ENCODE data around the gene ZBTB43. TPM values are rescaled to one million over a fixed set of nuclear protein-coding genes. Genes with fewer than 3 reads are reported as not detected.
"Not testable (repeated sequence)": the region's sequence is repeated elsewhere in the genome, so short reads cannot be mapped to it uniquely, and the experiment has no call there.

The ZBTB43 gene, protein sequence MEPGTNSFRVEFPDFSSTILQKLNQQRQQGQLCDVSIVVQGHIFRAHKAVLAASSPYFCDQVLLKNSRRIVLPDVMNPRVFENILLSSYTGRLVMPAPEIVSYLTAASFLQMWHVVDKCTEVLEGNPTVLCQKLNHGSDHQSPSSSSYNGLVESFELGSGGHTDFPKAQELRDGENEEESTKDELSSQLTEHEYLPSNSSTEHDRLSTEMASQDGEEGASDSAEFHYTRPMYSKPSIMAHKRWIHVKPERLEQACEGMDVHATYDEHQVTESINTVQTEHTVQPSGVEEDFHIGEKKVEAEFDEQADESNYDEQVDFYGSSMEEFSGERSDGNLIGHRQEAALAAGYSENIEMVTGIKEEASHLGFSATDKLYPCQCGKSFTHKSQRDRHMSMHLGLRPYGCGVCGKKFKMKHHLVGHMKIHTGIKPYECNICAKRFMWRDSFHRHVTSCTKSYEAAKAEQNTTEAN
- 7.7 and 8.2 TPM in 2 replicates for total RNA-seq

- peak; percentile 98 for DNase-seq
Measured at GRCh38 chr9:126804696-126805553, at the start of gene ZBTB43. Gene ZBTB43, plus strand, starts transcription at chr9:126805040. Its CDS starts 27,470 bp downstream, at chr9:126832510.

DNA sequence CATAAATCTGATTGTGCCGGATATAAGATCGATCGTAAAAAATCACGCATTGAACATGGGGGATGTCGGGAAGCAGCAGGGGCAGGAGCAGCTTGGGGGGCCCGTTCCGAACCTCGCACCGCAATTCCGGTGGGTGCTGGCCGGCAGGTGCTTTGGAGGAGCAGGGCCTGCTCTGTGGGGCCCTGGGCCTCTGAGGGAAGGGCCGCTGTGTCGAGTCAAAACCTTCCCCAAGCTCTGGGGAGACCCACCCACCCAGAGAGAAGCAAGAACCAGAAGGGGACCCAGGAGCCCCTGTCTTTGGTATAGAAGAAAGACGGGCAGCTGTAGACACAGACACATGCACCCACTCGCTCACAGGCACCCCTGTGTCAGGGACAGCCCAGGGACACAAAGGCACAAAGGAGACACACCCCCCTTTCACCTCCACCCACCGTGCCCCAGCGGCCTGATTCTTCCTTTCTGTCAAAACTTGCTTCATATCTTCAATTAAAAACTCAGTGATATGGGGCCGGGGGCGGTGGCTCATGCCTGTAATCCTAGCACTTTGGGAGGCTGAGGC lies 49.4 kb upstream of the ZBTB43 start:
- no peak for DNase-seq

GRCh38 chr9:126756238-126756637 lies 48.6 kb upstream of the ZBTB43 start:
- no peak for DNase-seq

DNA sequence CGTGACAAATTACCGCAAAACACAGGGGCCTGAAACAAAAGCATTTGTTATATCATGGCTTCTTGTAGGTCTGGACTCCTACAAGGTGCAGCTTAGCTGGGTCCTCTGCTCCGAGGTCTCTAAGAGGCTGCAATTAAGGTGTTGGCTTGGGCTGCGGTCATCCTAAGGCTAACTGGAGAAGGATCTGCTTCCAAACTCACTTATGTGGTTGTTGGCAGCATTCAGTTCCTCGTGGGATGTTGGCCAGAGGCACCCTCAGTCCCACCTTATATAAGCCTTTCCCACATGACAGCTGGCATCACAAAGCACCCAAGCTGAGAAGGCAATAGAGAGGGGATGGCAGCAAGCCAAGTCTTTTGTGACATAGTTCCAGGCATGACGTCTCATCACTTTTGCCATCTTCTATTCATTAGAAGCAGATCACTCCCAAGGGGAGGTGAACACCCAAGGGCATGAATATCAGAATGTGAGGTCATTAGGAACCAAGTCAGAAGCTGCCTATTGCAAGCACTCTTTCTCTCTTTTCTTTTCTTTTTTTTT lies 47.9 kb upstream of the ZBTB43 start:
- DNase-seq, result no peak

- DNase-seq, result no peak
Measured at GRCh38 chr9:126758916-126759585, 45.8 kb upstream of the ZBTB43 start.

DNA sequence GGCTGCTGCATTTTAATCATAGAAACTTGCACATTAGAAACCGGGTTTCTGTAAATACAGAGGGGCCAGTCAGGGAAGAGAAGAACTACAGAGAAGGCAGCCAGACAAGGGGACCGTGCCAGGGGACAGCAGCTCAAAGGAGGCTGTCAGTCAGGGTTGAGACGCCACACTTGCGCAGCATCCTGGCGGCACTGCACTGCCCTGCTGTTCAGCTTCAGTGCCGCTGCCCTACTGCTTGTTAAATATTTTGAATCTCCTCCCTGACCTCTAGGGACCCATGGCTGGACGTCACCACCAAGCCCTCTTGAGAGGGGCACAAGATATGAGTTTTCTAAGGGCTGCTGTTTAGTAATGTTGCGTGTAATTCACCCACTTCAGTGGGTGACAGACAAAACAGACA lies 43.6 kb upstream of the ZBTB43 start:
- no peak for DNase-seq

DNA sequence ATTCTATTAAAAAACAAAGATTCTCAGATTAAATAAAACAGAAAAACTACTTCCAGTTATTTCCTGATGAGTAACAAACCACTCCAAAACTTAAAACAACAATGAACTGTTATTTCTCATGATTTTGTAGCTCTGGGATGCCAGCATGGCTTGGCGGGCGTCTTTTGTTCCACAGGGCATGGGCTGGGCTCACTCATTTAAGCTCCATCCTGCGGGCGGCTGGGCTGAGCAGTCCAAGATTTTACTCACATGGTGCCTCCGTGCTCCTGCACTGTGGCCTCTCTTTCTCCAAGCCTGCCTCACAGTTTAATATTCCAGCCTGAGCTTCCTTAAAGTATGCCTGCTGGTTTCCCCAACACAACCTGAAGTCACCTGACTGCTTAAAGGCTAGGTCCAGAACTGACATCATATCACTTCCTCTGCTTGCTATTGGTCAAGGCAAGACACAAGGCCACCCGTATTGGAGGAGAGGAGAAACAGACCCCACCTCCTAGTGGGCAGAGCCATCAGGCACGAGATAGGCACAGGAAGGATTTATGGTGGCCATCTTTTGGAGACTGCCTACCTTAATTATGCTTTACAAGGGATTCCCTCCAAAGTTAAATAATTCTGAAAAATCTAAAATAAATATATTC lies 41.6 kb upstream of the ZBTB43 start:
- DNase-seq, result peak; percentile 17

DNA sequence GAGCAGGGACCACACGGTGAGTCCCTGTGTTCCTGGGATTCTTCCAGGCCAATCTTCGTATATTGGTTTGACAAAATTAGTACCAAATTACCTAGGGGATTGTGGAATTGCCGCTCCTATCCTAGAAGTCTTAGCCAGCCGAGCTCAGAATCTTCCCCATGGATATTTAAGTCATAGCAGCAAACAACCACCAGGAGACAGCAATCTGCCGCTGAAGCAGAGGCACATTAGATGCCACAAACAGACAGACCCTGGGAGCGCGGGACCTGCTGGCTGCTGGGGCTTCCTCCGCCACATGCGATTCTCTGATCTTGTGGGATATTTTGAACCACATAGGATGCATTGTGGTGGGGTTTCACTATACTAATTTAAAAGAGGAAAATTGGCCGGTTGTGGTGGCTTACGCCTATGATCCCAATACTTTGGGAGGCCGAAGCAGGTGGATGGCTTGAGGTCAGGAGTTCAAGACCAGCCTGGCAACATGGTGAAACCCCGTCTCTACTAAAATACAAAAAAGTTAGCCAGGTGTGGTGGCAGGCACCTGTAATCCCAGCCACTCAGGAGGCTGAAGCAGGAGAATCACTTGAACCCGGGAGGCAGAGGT lies 31.7 kb upstream of the ZBTB43 start:
- peak; percentile 37 for DNase-seq

DNA sequence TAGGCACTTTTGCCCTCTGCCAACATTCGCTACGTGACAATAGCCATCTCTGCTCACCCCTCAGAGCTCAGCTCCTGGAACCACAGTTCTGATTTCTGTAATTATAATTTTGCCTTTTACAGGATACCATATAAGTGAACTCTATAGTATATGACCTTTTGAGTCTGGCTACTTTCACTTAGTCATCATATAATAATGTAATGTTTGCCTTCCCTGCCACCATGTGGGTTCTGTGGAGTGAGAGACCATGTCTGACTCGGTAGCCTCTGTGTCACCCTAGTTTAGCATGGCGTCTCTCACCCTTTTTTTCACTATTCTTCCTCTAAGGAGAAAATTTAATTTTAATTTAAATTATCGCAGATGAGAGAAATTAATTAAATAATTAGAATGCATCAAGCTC lies 28.9 kb upstream of the ZBTB43 start:
- DNase-seq, result no peak

- DNase-seq, result no peak
Measured at GRCh38 chr9:126777733-126778132, 27.1 kb upstream of the ZBTB43 start.

DNA sequence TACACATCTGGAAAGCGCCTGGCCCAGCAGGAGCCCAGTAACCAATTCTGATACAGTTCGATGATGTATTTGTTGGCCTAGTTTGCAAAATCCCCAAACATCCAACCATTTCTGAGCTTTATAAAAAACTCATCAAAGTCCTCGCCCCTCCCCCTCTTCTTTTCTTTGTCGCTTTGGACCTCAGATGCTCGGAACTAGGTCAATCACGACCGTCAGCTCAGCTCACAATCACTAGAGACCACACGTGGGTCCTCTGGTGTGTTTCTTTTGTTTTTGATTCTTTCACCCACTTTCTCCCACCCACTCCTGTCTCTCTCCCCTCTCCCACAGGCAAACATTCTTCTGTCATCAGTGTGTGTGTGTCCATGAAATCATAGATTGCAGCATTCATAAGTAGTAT lies 26.7 kb upstream of the ZBTB43 start:
- DNase-seq, result no peak

- not testable (repeated sequence) for DNase-seq
Measured at GRCh38 chr9:126778696-126779095, 26.1 kb upstream of the ZBTB43 start.

DNA sequence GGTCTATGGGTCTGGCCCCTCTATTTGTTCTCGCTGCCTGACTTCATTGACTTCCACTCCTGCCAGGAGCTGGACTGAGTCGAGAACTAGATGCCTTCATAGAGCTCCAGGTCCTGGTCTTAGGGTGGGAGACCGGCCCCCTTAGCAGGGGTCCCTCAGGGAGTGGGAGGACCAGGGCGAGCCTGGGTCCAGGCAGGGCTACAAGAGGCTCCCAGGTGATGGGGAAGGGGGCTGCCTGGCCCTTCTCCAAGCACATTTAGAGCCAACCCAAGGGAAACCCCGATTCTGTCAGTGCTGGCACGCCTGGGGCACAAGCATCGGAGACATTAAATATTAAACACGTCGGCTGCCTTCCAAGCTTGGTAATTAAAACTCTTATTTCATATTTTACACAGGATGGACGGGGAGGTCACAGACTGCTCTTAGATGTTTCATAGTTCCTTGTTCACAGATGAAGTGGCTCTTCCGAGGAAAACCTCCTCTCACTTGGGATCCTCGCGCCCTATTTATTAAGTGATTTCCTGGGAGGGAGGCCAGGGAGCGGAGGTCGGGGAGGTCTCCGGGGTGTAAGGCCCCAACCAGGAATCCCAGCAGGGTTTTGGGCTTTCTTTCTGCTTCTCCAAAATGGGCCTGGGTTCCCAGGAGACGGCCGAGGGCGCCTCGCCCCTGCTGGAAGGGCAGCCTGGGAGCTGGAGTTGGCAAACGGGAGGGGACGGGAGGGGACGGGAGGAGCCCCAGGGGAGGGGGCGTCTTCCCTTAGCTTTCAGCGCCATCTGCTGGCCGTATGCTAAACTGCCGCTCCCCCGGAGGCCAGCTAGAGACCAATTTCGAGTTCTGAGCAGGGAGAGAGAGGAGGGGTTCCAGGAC lies 23.4 kb upstream of the ZBTB43 start:
- DNase-seq, result peak; percentile 81

- DNase-seq, result no peak
Measured at GRCh38 chr9:126782053-126782388, 22.8 kb upstream of the ZBTB43 start.

DNA sequence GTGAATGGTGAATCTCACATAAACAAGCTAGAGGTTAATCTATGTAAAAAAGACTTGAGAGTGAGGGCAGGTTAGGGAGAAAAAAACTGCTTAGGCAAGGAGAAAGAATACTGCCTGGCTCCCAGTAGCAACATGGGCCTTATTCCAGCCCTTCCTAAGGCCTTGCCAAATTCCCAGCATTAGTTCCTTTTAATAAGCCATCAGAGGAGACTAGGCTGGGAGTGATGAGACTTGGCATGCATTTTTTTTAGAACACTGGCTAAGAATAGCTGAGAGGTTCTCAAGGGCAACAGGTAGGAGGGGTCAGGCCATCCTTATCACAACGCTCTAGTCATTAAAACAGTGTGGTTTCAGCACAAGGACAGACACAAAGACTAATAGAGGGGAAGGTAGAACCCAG lies 20.9 kb upstream of the ZBTB43 start:
- DNase-seq, result no peak

GRCh38 chr9:126784401-126784800 lies 20.4 kb upstream of the ZBTB43 start:
- no peak for DNase-seq

GRCh38 chr9:126784841-126785240 lies 20.0 kb upstream of the ZBTB43 start:
- DNase-seq, result not testable (repeated sequence)

- DNase-seq, result no peak
Measured at GRCh38 chr9:126788046-126788445, 16.8 kb upstream of the ZBTB43 start.

DNA sequence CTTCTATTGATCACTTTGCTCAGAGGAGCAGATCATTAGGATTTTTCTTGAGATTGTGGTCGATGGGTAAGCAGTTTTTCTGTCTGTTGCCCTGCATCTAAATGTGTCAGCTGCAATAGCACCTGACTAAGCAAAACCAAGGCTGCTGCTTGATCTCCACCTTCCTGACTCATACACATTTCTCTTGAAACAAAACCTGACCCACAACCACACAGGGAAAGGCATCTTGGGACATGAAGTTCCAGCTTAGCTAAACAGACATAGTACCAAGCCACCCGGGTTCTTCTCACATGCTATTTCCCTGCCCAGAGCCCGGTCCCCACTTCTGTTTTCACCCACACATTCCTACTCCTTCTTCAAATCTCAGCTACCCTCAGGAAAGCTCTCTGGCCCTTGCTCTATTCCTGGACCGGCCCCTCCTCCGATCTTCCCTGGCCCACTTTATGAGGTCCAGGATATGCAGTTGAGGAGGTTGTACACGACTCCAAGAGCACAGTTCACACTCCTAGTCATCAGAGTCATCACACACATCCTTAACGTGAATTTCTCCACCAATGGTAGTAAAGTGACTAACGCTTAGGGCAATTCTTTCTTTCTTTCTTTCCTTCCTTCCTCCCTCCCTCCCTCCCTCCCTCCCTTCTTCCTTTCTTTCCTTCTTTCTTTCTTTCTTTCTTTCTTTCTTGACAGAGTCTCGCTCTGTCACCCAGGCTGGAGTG lies 16.0 kb upstream of the ZBTB43 start:
- DNase-seq, result no peak

GRCh38 chr9:126790561-126790960 lies 14.3 kb upstream of the ZBTB43 start:
- DNase-seq, result no peak
